Measurements from ENCODE around the gene ERAS. TPM values are rescaled to one million over a fixed set of nuclear protein-coding genes. Genes with fewer than 3 reads are reported as not detected.

The ERAS gene
- total RNA-seq, 2 donors from 2014 or later = not detected

- DNase-seq (ENCODE audit: low spot score) = no peak
- TF ChIP-seq, protein P1, sequence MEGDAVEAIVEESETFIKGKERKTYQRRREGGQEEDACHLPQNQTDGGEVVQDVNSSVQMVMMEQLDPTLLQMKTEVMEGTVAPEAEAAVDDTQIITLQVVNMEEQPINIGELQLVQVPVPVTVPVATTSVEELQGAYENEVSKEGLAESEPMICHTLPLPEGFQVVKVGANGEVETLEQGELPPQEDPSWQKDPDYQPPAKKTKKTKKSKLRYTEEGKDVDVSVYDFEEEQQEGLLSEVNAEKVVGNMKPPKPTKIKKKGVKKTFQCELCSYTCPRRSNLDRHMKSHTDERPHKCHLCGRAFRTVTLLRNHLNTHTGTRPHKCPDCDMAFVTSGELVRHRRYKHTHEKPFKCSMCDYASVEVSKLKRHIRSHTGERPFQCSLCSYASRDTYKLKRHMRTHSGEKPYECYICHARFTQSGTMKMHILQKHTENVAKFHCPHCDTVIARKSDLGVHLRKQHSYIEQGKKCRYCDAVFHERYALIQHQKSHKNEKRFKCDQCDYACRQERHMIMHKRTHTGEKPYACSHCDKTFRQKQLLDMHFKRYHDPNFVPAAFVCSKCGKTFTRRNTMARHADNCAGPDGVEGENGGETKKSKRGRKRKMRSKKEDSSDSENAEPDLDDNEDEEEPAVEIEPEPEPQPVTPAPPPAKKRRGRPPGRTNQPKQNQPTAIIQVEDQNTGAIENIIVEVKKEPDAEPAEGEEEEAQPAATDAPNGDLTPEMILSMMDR (IDR thresholded peaks at IDR 0.05) = no peak
- H3K36me3 ChIP-seq = no peaks in the 10 kb centered on the region
Measured at GRCh38 chrX:48782795-48783194, 43.5 kb upstream of the ERAS start.

GRCh38 chrX:48784726-48785125 lies 41.6 kb upstream of the ERAS start:
- H3K27ac ChIP-seq = no peak overlapping the region
- no peak overlapping the region for H3K4me3 ChIP-seq
- no peaks in the 10 kb centered on the region for H3K27me3 ChIP-seq
- TF ChIP-seq, protein P1 (IDR thresholded peaks at IDR 0.05) = no peak
- no peaks in the 10 kb centered on the region for H3K4me1 ChIP-seq
- no peaks in the 10 kb centered on the region for H3K36me3 ChIP-seq
- DNase-seq (ENCODE audit: low spot score) = no peak
- H3K9me3 ChIP-seq = no peaks in the 10 kb centered on the region

More at GRCh38 chrX:48782795-48783194, 43.5 kb upstream of the ERAS start:
- no peaks in the 10 kb centered on the region for H3K9me3 ChIP-seq
- no peaks in the 10 kb centered on the region for H3K27me3 ChIP-seq
- H3K4me3 ChIP-seq = no peak overlapping the region
- no peaks in the 10 kb centered on the region for H3K4me1 ChIP-seq
- no peak overlapping the region for H3K27ac ChIP-seq

GRCh38 chrX:48785186-48785539 lies 41.1 kb upstream of the ERAS start:
- TF ChIP-seq, protein P1 (IDR thresholded peaks at IDR 0.05) = no peak
- Histone ChIP-seq H3K27me3 (no peaks in the 10 kb centered on the region), H3K27ac (no peak overlapping the region), H3K36me3 (no peaks in the 10 kb centered on the region), H3K4me1 (no peaks in the 10 kb centered on the region), H3K9me3 (no peaks in the 10 kb centered on the region), H3K4me3 (no peak overlapping the region)
- no peak for DNase-seq (ENCODE audit: low spot score)

DNA sequence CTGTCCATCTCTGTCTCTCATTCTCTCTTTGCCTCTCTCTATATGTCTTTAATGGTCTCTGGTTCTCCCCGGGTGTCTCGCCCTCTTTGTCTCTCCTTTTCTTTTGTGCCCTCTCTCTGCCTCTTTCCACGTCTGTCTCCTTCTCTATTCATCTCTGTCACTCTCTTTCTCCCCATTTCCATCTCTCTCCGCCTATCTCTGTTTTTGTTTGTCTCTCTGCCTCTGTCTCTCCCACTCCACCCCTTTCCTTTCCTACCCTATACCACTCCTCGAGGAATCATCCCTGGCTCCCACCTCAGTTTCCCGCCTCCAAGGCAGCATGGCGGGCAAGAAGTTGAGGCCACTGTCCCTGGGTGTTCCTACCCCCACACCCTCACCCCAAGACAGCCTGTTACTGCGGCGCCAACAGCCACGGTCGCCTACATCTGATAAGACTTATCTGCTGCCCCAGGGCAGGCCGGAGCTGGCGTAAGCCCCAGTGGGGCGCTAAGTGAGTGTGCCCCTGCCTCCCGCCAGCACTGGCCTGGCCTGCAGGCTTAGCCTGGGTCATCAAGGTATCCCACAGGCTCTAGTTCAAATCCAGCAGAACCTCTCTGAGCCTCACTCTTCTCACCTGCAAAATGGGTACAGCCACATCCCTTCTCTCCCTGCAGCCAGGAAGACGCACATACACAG lies 40.6 kb upstream of the ERAS start:
- TF ChIP-seq, protein P1 (IDR thresholded peaks at IDR 0.05) = no peak
- Histone ChIP-seq H3K9me3 (no peaks in the 10 kb centered on the region), H3K27me3 (no peaks in the 10 kb centered on the region), H3K4me1 (no peaks in the 10 kb centered on the region), H3K4me3 (no peak overlapping the region), H3K36me3 (no peaks in the 10 kb centered on the region), H3K27ac (no peak overlapping the region)
- DNase-seq (ENCODE audit: low spot score) = no peak

GRCh38 chrX:48786341-48786800 lies 39.9 kb upstream of the ERAS start, which contains the start of gene GATA1:
Gene GATA1, plus strand, starts transcription at chrX:48786590. Its CDS starts 4,520 bp downstream, at chrX:48791110.
- Histone ChIP-seq H3K27ac (no peak within 1 kb of the TSS), H3K27me3 (no peaks in the 10 kb centered on the region), H3K36me3 (no peaks in the 10 kb centered on the region), H3K9me3 (no peaks in the 10 kb centered on the region), H3K4me3 (no peak within 1 kb of the TSS), H3K4me1 (no peaks in the 10 kb centered on the region)
- TF ChIP-seq, protein P1 (IDR thresholded peaks at IDR 0.05) = no peak
- DNase-seq (ENCODE audit: low spot score) = no peak
